SK-N-MC (cell line): ENCODE data around the gene USP48.

ENCODE experiments used
- EZH2 ChIP-seq: fragments of 200-600 bp; sonication (generic); IDR thresholded peaks from one replicate; pipeline ENCODE4 v1.6.1; 2017; ENCODE audit warnings: antibody characterized with exemption
- POLR2AphosphoS5 ChIP-seq: IDR thresholded peaks from 2 replicates; pipeline ENCODE4 v1.6.1; 2012; ENCODE audit warnings: mild to moderate bottlenecking, low read depth, low read length, borderline replicate concordance

DNA sequence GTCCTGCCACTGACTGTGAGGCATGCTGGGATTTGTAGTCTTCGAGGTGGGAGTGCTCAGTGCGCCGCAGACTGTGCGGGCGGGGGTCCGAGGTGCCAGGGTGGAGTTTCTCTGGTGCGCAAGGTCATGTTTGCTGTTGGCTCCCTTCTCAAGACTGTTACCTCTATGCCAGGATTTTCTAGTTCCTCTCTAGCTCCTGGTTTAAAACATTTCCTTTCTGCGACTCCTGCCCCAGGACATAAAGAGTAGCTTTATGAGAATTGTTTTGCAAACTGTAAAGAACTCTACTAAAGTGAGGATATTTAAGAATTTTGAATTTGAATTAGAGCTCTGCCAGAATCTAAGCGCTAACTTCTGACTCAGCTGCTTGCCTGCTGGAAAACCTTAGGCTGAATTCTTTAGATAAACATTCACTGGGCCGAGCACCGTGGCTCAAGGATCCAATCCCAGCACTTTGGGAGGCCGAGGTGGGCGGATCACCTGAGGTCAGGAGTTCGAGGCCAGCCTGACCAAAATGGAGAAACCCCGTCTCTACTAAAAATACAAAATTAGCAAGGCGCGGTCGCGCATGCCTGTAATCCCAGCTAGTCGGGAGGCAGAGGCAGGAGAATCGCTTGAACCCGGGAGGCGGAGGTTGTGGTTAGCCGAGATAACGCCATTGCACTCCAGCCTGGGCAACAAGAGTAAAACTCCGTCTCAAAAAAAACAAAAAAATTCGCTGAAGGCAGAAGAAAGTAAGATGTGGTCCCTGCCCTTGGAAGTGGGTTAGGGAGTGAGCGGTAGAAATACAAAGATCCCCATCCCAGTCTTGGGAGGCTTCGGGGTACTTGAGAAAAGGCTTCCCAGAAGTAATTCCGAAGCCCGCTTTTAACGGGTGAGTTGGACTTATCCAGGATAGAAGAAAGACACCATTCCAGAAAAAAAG is 992 bp upstream of the USP48 start:
- TF ChIP-seq EZH2 (no peak), POLR2AphosphoS5 (no peak)
